K562 (cell line): ENCODE data around the gene C5AR2. TPM values are rescaled to one million over a fixed set of nuclear protein-coding genes. Genes with fewer than 3 reads are reported as not detected.

Experiments
- ATAC-seq: fragments of 200-7000 bp; cut with Tn5 transposase; 3 replicates; pipeline ENCODE4 v1.9.1; 2020; ENCODE audit warnings: moderate library complexity
- BruUV-seq: library from RNA; stranded (reverse); fragments of 400-500 nt; replicated peaks from 2 replicates; lab custom pipeline; 2021; lab: Mats Ljungman, UMichigan
- CTCF ChIA-PET: fragments of 300-600 bp; formaldehyde crosslinking; extraction: SDS; loops from one replicate; lab custom pipeline; 2021; ENCODE audit warnings: low intra/inter-chr PET ratio; lab: Yijun Ruan, JAX
- POLR2A ChIA-PET: fragments of 300-600, 350-650 bp; sonication (Branson Sonifier 250); formaldehyde crosslinking; extraction: SDS; loops from one replicate; lab custom pipeline; 2021; ENCODE audit warnings: antibody characterized with exemption, inconsistent platforms; lab: Yijun Ruan, JAX
- DNase-seq, 4 experiments: peaks; one replicate each; pipeline versions ENCODE4 v3.0.0 to v3.0.0-alpha.2; 2011 to 2018; ENCODE audit warnings: low spot score in 3 of 4, mixed read lengths in 3 of 4; ENCODE audit errors: extremely low read depth in 1 of 4
- FAIRE-seq: peaks from 2 replicates; lab custom pipeline; 2011; peaks lifted over from hg19 to GRCh38; lab: Jason Lieb, UNC
- H2AFZ ChIP-seq: 2 replicates; pipeline ENCODE4 v1.6.0; 2011; ENCODE audit warnings: low read depth, low read length, control low read depth, inconsistent platforms
- H3K27ac ChIP-seq: fragments of 200-600 bp; 3 replicates; pipeline ENCODE4 v1.8.0; 2011; ENCODE audit warnings: low read depth, mild to moderate bottlenecking, control low read depth, inconsistent platforms, low read length, moderate library complexity, mixed read lengths; ENCODE audit errors: extremely low read depth
- H3K27me3 ChIP-seq, 2 experiments: fragments of 300-600 bp in 1 of 2; 2 replicates in 1 of 2; 3 replicates in 1 of 2; pipeline versions ENCODE4 v1.6.0 to v1.8.0; 2011; ENCODE audit warnings: inconsistent platforms in 2 of 2, low read length in 2 of 2, mild to moderate bottlenecking in 1 of 2, mixed read lengths in 1 of 2, moderate library complexity in 1 of 2; ENCODE audit not compliant: control insufficient read depth in 2 of 2, insufficient read depth in 2 of 2
- H3K36me3 ChIP-seq: fragments of 300-600 bp; 3 replicates; pipeline ENCODE4 v1.8.0; 2011; ENCODE audit warnings: mild to moderate bottlenecking, low read length, inconsistent platforms; ENCODE audit not compliant: control insufficient read depth, insufficient read depth
- H3K4me1 ChIP-seq, 2 experiments: fragments of 200-600 bp in 1 of 2; replicated peaks in 1 of 2; 2 replicates in 1 of 2; 3 replicates in 1 of 2; pipeline versions ENCODE4 v1.5.1 to v1.8.0; 2011; ENCODE audit warnings: inconsistent platforms in 2 of 2, low read length in 2 of 2, mild to moderate bottlenecking in 1 of 2, mixed read lengths in 1 of 2, moderate library complexity in 1 of 2; ENCODE audit not compliant: control insufficient read depth in 2 of 2, insufficient read depth in 2 of 2
- H3K4me2 ChIP-seq: 2 replicates; pipeline ENCODE4 v1.6.1; 2011; ENCODE audit warnings: low read length, control low read depth, inconsistent platforms, mixed read lengths; ENCODE audit not compliant: insufficient read depth
- H3K4me3 ChIP-seq: fragments of 200-600 bp; sonication (generic), shearing (Covaris generic); 2 replicates; pipeline ENCODE4 v1.5.1; 2016; ENCODE audit warnings: control low read depth, inconsistent platforms
- H3K79me2 ChIP-seq: fragments of 200-600 bp; 3 replicates; pipeline ENCODE4 v1.8.0; 2011; ENCODE audit warnings: low read length, inconsistent platforms; ENCODE audit not compliant: control insufficient read depth, insufficient read depth
- H3K9ac ChIP-seq, 2 experiments: 2 replicates each; pipeline versions ENCODE4 v1.6.0 to v1.6.1; 2011; ENCODE audit warnings: low read depth in 2 of 2, low read length in 2 of 2, control low read depth in 1 of 2, inconsistent platforms in 1 of 2, mild to moderate bottlenecking in 1 of 2, mixed read lengths in 1 of 2; ENCODE audit not compliant: insufficient read depth in 1 of 2
- H3K9me1 ChIP-seq: one replicate; pipeline ENCODE4 v1.6.0; 2011; ENCODE audit warnings: inconsistent platforms, mild to moderate bottlenecking, low read length, moderate library complexity; ENCODE audit not compliant: control insufficient read depth, insufficient read depth
- H3K9me3 ChIP-seq: replicated peaks from 2 replicates; pipeline ENCODE4 v1.5.1; 2011; ENCODE audit warnings: low read depth, low read length, inconsistent platforms; ENCODE audit not compliant: control insufficient read depth, insufficient read depth
- H4K20me1 ChIP-seq: replicated peaks from 2 replicates; pipeline ENCODE4 v1.6.1; 2011; ENCODE audit warnings: low read length, inconsistent platforms, mixed read lengths; ENCODE audit not compliant: control insufficient read depth, insufficient read depth
- BCOR ChIP-seq: fragments of 450-650 bp; IDR thresholded peaks from 2 replicates; pipeline ENCODE4 v1.6.1; 2016
- C11orf30 ChIP-seq: fragments of 450-650 bp; IDR thresholded peaks from 2 replicates; pipeline ENCODE4 v1.6.1; 2016; ENCODE audit warnings: low read depth, mild to moderate bottlenecking
- EHMT2 ChIP-seq: fragments of 450-650 bp; IDR thresholded peaks from 2 replicates; pipeline ENCODE4 v1.6.1; 2018; ENCODE audit warnings: antibody characterized with exemption
- FOXA3 ChIP-seq, 2 experiments: fragments of 450-650 bp in 1 of 2; sonication (generic) in 1 of 2; formaldehyde crosslinking; IDR thresholded peaks in 1 of 2; conservative IDR thresholded peaks in 1 of 2; 2 replicates each; pipeline versions ENCODE4 v1.4.0 to v1.8.0; 2020 to 2022; ENCODE audit warnings: mild to moderate bottlenecking in 2 of 2, missing genetic modification reagents in 1 of 2
- NCOA6 ChIP-seq: fragments of 450-650 bp; IDR thresholded peaks from 2 replicates; pipeline ENCODE4 v1.6.1; 2017; ENCODE audit warnings: mild to moderate bottlenecking
- THRAP3 ChIP-seq: fragments of 450-650 bp; IDR thresholded peaks from 2 replicates; pipeline ENCODE4 v1.6.1; 2016; ENCODE audit warnings: mild to moderate bottlenecking, inconsistent platforms, borderline replicate concordance
- UBTF ChIP-seq, 2 experiments: IDR thresholded peaks; 2 replicates each; pipeline ENCODE4 v1.6.1; 2012; ENCODE audit warnings: improper control_type of control experiment in 2 of 2, low read depth in 2 of 2, low read length in 2 of 2, borderline replicate concordance in 1 of 2
- ZNF12 ChIP-seq: sonication (generic); formaldehyde crosslinking; IDR thresholded peaks from 2 replicates; pipeline ENCODE4 v1.4.0; 2020; ENCODE audit warnings: mild to moderate bottlenecking, missing genetic modification reagents
- ZNF121 ChIP-seq: sonication (generic); formaldehyde crosslinking; conservative IDR thresholded peaks from 2 replicates; pipeline ENCODE4 v1.8.0; 2022; ENCODE audit warnings: missing genetic modification reagents
- ZNF197 ChIP-seq: fragments of 200-800 bp; sonication (Bioruptor generic); IDR thresholded peaks from 2 replicates; pipeline ENCODE4 v1.6.1; 2016; ENCODE audit warnings: low read depth, missing genetic modification characterization, missing compliant biosample characterization
- ZNF282 ChIP-seq: sonication (generic); formaldehyde crosslinking; IDR thresholded peaks from 2 replicates; pipeline ENCODE4 v1.8.1; 2023; ENCODE audit warnings: missing genetic modification reagents
- ZNF316 ChIP-seq: fragments of 450-650 bp; IDR thresholded peaks from 2 replicates; pipeline ENCODE4 v1.6.1; 2016
- ZNF398 ChIP-seq: fragments of 250-450 bp; sonication (Bioruptor Pico); IDR thresholded peaks from 2 replicates; pipeline ENCODE4 v1.8.0; 2021; ENCODE audit warnings: moderate library complexity, mild to moderate bottlenecking, inconsistent platforms
- ZNF695 ChIP-seq: fragments of 450-650 bp; formaldehyde crosslinking; IDR thresholded peaks from 2 replicates; pipeline ENCODE4 v1.4.0; 2020; ENCODE audit warnings: mild to moderate bottlenecking, moderate library complexity
- WGBS: fragments of 100-300 bp; shearing (Covaris generic); methylation state at CpG from one replicate; pipeline ENCODE4 v1.1.6; 2016; ENCODE audit warnings: low coverage, mixed read lengths; ENCODE audit not compliant: insufficient coverage; ENCODE audit errors: missing lambda C conversion rate; 5-methylcytosine and 5-hydroxymethylcytosine counted together
- in situ Hi-C: fragments of 300-500 bp; cut with MboI; formaldehyde crosslinking; loops from 4 replicates; pipeline ENCODE4 v1.15.0; 2018; ENCODE audit warnings: inconsistent platforms, mixed read lengths
- intact Hi-C: fragments of 100-400 bp; cut with micrococcal nuclease; formaldehyde crosslinking; loops from 2 replicates; pipeline ENCODE4 v1.14.2; 2022
- polyA plus RNA-seq, 8 experiments: library from polyadenylated mRNA; depleted of rRNA in 4 of 8; stranded (reverse) in 5 of 8; unstranded in 3 of 8; fragments of >200 nt; fragmentation: Nextera tagmentation in 2 of 8; fragmentation: Illumina TruSeq in 1 of 8; extraction: Ambion mirVana in 2 of 8; extraction: Trizol in 1 of 8; gene quantifications; 2 replicates each; pipeline versions ENCODE4 v1.2.1 to v1.2.3, GENCODE V29; 2011 to 2014; ENCODE audit warnings: inconsistent platforms in 1 of 8, missing spikeins in 1 of 8
- total RNA-seq, 7 experiments: library from RNA; depleted of rRNA in 6 of 7; stranded (reverse); fragments of >200 nt in 6 of 7; fragmentation: Illumina TruSeq in 2 of 7; extraction: Trizol in 2 of 7; gene quantifications; 2 replicates each; pipeline versions ENCODE4 v1.2.1 to v1.2.3, GENCODE V29; 2011 to 2021; ENCODE audit warnings: low replicate concordance in 1 of 7

C5AR2 gene
- total and polyA plus RNA-seq, 9 of the 15 experiments (the other 6 are each of a cell fraction or from before 2014, with no cell fraction given) = 0.01 to 1.1 (median 0.13) TPM

DNA sequence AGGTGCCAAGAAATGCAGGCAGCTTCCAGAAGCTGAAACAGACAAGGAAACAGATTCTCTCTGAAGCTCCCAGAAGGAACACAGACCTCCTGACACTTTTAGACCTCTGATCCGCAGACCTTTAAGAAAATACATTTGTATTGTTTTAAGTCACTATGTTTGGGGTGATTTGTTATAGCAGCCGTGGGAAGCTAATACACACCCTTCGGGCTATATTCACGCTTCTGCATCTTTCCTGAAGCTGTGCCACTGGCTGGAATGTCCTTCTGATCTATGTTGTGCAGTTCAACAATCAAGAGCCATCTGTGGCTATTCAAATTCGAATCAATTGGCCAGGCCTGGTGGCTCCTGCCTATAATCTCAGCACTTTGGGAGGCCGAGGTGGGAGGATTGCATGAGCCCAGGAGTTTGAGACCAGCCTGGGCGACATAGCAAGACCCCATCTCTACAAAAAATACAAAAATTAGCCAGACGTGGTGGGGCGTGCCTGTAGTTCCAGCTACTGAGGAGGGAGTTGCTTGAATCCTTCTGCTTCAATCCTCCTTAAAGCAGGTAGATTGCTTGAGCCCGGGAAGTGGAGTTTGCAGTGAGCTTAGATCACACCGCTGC lies 11.3 kb downstream of the C5AR2 start:
- no peak overlapping the region for H3K4me3 ChIP-seq
- no peak for FAIRE-seq
- peaks cover 5 to 17% of the 10 kb centered on the region in 2 experiments; a peak in 4 of 5 replicates for H3K4me1 ChIP-seq
- no peak overlapping the region; the same call in 2 of the 3 replicates for H3K27ac ChIP-seq
- DNase-seq = no peak
- H3K9me3 ChIP-seq = no peaks in the 10 kb centered on the region
- no TSS peak for BruUV-seq
- 73% methylated on average over 11 of the region's 11 CpGs for WGBS
- H2AFZ ChIP-seq = no peak overlapping the region; the same call in 1 of the 2 replicates
- H3K79me2 ChIP-seq = no peaks in the 10 kb centered on the region
- POLR2A ChIA-PET = interaction anchor here (0.8 to 3.4 kb wide), 3 partner anchors 8 to 116 kb away, joined by 3 to 15 read pairs (median 5); no protein-coding TSS in a partner anchor
- no peaks in the 10 kb centered on the region for H4K20me1 ChIP-seq
- in situ Hi-C loops = no loop called here
- ATAC-seq = no peak
- intact Hi-C loops = no loop called here
- H3K27me3 ChIP-seq = no peaks in the 10 kb centered on the region
- H3K36me3 ChIP-seq = no peaks in the 10 kb centered on the region
- H3K4me2 ChIP-seq = no peak overlapping the region
- H3K9me1 ChIP-seq = no peaks in the 10 kb centered on the region
- CTCF ChIA-PET = no interaction called here
- H3K9ac ChIP-seq = no peak overlapping the region
- TF ChIP-seq ZNF695 (CRISPR knock-in tag) = no peak
- no peak for TF ChIP-seq THRAP3
- no peak for TF ChIP-seq NCOA6
- no peak for TF ChIP-seq ZNF282
- TF ChIP-seq FOXA3 (CRISPR knock-in tag; conservative IDR thresholded peaks at IDR 0.05 in 1 of 2, IDR thresholded peaks at IDR 0.05 in 1 of 2) = no peak
- TF ChIP-seq ZNF121 = peak; percentile 74
- TF ChIP-seq UBTF (IDR thresholded peaks at IDR 0.05; ENCODE audit: borderline replicate concordance in 1 of 2, low read depth in 2 of 2, low read length in 2 of 2) = no peak
- TF ChIP-seq ZNF12 = peak; percentile 98
- TF ChIP-seq ZNF197 (CRISPR knock-in tag) = no peak
- peak; percentile 32; the same call in 1 of the 2 replicates for TF ChIP-seq BCOR
- TF ChIP-seq EHMT2 = no peak
- TF ChIP-seq ZNF316 = no peak
- no peak for TF ChIP-seq C11orf30
- TF ChIP-seq ZNF398 = no peak
- TF ChIP-seq, all 486 proteins: peak for 3
